ENCODE measurements around the gene PPP1R9B. TPM values are rescaled to one million over a fixed set of nuclear protein-coding genes. Genes with fewer than 3 reads are reported as not detected.
A peak's percentile ranks its signal among the peaks of the same experiment; 100 is the strongest.

PPP1R9B gene
- total and polyA plus RNA-seq, 8 donors: 13.5 to 34.6 (median 17.7) TPM

DNA sequence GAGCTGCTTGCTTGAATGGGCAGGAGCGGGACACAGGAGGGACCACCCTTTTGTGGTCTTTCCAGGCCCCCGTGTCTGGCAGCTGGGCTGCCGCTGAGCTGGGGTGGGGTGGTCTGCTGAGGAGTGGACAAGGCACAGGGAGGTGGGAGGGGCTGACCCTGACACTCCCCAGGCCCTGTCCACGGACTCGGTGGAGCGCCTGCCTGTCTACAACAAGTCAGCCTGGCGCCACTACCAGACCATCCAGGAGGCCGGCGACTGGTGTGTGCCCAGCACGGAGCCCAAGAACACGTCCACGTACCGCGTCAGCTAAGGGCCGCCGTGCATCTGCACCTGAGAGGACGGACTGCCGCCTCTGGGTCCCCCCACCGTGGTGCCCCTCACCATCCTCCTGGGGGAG, 40.7 kb downstream of the PPP1R9B start:
- Histone ChIP-seq H3K4me3 (no peak overlapping the region), H3K27ac (no peak overlapping the region), H3K27me3 (no peaks in the 10 kb centered on the region), H3K9me3 (no peaks in the 10 kb centered on the region), H3K4me1 (peaks cover 5 to 21% (median 15%) of the 10 kb centered on the region in 3 donors), H3K36me3 (peaks cover 0 to 24% (median 4%) of the 10 kb centered on the region in 3 donors)
- FAIRE-seq (no peak), ATAC-seq (no peak), DNase-seq (peak in 3 of 6 donors; percentile 47 to 77 (median 57))
- intact Hi-C loops (cut with DNase I): no loop called here
- WGBS, 2 donors: 87 to 89% methylated on average over 18 to 19 of the region's 19 CpGs
- TF ChIP-seq, protein P1, sequence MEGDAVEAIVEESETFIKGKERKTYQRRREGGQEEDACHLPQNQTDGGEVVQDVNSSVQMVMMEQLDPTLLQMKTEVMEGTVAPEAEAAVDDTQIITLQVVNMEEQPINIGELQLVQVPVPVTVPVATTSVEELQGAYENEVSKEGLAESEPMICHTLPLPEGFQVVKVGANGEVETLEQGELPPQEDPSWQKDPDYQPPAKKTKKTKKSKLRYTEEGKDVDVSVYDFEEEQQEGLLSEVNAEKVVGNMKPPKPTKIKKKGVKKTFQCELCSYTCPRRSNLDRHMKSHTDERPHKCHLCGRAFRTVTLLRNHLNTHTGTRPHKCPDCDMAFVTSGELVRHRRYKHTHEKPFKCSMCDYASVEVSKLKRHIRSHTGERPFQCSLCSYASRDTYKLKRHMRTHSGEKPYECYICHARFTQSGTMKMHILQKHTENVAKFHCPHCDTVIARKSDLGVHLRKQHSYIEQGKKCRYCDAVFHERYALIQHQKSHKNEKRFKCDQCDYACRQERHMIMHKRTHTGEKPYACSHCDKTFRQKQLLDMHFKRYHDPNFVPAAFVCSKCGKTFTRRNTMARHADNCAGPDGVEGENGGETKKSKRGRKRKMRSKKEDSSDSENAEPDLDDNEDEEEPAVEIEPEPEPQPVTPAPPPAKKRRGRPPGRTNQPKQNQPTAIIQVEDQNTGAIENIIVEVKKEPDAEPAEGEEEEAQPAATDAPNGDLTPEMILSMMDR (IDR thresholded peaks at IDR 0.05): no peak

DNA sequence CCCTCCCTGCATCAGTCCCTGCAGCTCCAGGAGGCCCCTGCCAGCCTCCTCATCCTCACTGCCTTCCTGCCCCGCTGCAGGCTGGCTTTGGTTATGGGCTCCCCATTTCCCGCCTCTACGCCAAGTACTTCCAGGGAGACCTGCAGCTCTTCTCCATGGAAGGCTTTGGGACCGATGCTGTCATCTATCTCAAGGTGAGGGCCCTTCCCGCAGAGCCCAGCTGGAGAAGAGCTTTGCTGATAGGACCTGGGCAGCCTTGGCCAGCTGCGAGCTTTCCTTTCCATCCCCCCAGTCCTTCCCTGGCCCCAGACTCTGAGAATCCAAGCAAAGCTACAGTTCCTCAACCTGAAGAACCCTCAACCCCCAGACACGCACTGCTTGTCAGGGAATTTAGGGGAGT, 41.3 kb downstream of the PPP1R9B start:
- no peak for ATAC-seq
- H3K9me3 ChIP-seq: no peaks in the 10 kb centered on the region
- H3K36me3 ChIP-seq: peaks cover 0 to 24% (median 4%) of the 10 kb centered on the region in 3 donors
- WGBS, 2 donors: 69 to 79% methylated on average over 6 to 7 of the region's 7 CpGs
- no peaks in the 10 kb centered on the region for H3K27me3 ChIP-seq
- H3K4me1 ChIP-seq: peaks cover 5 to 21% (median 15%) of the 10 kb centered on the region in 3 donors
- no peak for FAIRE-seq
- peak in 1 of 6 donors; percentile 46 for DNase-seq
- no peak overlapping the region for H3K4me3 ChIP-seq
- intact Hi-C loops (cut with DNase I): no loop called here
- no peak overlapping the region for H3K27ac ChIP-seq
- TF ChIP-seq, protein P1 (IDR thresholded peaks at IDR 0.05): no peak

DNA sequence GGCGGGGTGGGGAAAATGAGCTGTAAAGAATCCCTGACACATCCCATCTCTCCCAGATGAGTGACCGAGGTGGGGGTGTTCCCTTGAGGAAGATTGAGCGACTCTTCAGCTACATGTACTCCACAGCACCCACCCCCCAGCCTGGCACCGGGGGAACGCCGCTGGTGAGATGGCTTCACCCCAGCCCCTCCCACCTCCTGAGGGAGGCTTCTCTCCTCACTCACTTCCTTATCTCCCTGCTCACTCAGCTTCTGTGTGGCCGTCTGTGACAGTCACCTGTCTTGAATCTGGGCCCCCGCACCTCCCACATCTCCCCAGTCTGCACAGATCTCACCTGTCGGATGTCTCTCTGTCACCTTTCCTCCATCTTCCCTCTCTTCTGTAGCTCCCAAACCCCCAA, 41.9 kb downstream of the PPP1R9B start:
- WGBS, 2 donors: 84 to 92% methylated on average over 8 to 9 of the region's 9 CpGs
- TF ChIP-seq, protein P1 (IDR thresholded peaks at IDR 0.05): no peak
- ATAC-seq (no peak), FAIRE-seq (no peak), DNase-seq (no peak)
- Histone ChIP-seq H3K4me1 (peaks cover 5 to 21% (median 15%) of the 10 kb centered on the region in 3 donors), H3K27ac (no peak overlapping the region), H3K36me3 (peaks cover 0 to 24% (median 4%) of the 10 kb centered on the region in 3 donors), H3K27me3 (no peaks in the 10 kb centered on the region), H3K9me3 (no peaks in the 10 kb centered on the region), H3K4me3 (no peak overlapping the region)
- intact Hi-C loops (cut with DNase I): no loop called here

DNA sequence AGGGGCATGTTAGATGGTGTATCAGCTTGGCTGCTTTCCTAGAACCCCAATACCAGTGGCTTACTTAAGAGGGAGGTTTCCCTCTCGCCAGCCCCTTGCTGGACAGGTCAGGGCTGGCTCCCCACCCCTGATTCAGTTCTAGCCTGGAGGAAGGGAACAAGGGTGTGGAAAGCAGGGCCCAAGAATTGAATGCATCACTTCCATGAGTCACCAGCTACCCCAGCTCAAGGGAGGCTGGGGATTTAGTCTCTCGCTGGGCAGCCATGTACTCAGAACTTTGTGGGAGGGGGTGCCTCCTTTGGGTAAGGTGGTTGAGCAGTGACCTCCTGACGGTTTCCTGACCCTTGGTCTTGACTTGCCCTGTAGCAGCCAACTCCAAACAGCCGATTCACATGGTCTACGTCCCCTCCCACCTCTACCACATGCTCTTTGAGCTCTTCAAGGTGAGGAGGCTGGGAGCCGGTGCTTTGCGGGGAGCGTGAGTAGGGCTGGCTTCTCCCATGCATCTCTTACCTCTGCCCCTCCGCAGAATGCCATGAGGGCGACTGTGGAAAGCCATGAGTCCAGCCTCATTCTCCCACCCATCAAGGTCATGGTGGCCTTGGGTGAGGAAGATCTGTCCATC, 42.6 kb downstream of the PPP1R9B start:
- H3K36me3 ChIP-seq: peaks cover 0 to 24% (median 4%) of the 10 kb centered on the region in 3 donors
- H3K27me3 ChIP-seq: no peaks in the 10 kb centered on the region
- peak in 2 of 6 donors; percentile 7 to 15 for DNase-seq
- intact Hi-C loops (cut with DNase I): no loop called here
- FAIRE-seq: no peak
- no peaks in the 10 kb centered on the region for H3K9me3 ChIP-seq
- WGBS, 2 donors: 92 to 93% methylated on average over 10 of the region's 10 CpGs
- H3K4me1 ChIP-seq: peaks cover 5 to 21% (median 15%) of the 10 kb centered on the region in 3 donors
- TF ChIP-seq, protein P1 (IDR thresholded peaks at IDR 0.05): no peak
- no peak overlapping the region for H3K4me3 ChIP-seq
- no peak for ATAC-seq
- no peak overlapping the region for H3K27ac ChIP-seq
